ENCODE data around the gene FGF2.
"Not testable (repeated sequence)": the region's sequence is repeated elsewhere in the genome, so short reads cannot be mapped to it uniquely, and the experiment has no call there.

FGF2 gene

GRCh38 chr4:122847931-122848330 is 21.3 kb downstream of the FGF2 start:
- no peaks in the 10 kb centered on the region for H3F3A ChIP-seq (ENCODE audit: control insufficient read depth, insufficient read depth)
- no peaks in the 10 kb centered on the region for H4K20me1 ChIP-seq (ENCODE audit: control insufficient read depth, insufficient read depth, low read depth, low read length)
- no peaks in the 10 kb centered on the region for H3K9me2 ChIP-seq (replicated peaks; ENCODE audit: control insufficient read depth, low read length)
- H3K79me2 ChIP-seq (ENCODE audit: control insufficient read depth, low read length): no peaks in the 10 kb centered on the region
- no peaks in the 10 kb centered on the region for H3K9me3 ChIP-seq (ENCODE audit: control insufficient read depth, insufficient read depth, low read length)
- H3K4me1 ChIP-seq (ENCODE audit: control insufficient read depth, low read length): peaks cover 3% of the 10 kb centered on the region; the same call in 1 of the 2 replicates
- no peak for TF ChIP-seq EZH2phosphoT487 (IDR thresholded peaks at IDR 0.05; ENCODE audit: borderline replicate concordance, low read length)
- TF ChIP-seq CTCF (IDR thresholded peaks at IDR 0.05; ENCODE audit: low read depth, low read length, poor library complexity, severe bottlenecking): no peak
- H3K4me3 ChIP-seq (ENCODE audit: low read length): no peak overlapping the region
- no peaks in the 10 kb centered on the region for H3K36me3 ChIP-seq (ENCODE audit: control insufficient read depth, low read length)
- no peak overlapping the region for H3K27ac ChIP-seq (ENCODE audit: low read depth, low read length)
- no peak overlapping the region for H3K4me2 ChIP-seq (ENCODE audit: low read length)
- H3K27me3 ChIP-seq (ENCODE audit: control insufficient read depth, low read length): no peaks in the 10 kb centered on the region

DNA sequence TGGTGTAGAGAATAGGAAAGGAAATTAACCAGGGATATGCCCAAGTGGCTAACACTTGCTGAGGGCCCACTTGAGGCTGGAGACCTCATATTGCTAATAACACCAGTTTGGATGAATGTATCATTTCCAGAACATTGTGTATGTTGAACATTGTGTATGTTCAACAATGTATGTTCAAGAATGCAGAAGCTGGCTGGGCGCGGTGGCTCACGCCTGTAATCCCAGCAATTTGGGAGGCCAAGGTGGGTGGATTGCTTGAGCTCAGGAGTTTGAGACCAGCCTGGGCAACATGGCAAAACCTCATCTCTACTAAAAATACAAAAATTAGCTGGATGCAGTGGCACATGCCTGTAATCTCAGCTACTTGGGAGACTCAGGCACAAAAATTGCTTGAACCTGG is 23.2 kb downstream of the FGF2 start:
- H3K9me3 ChIP-seq (ENCODE audit: control insufficient read depth, insufficient read depth, low read length); H3K79me2 ChIP-seq (ENCODE audit: control insufficient read depth, low read length); H3K4me1 ChIP-seq (ENCODE audit: control insufficient read depth, low read length); H3K27ac ChIP-seq (ENCODE audit: low read depth, low read length); H4K20me1 ChIP-seq (ENCODE audit: control insufficient read depth, insufficient read depth, low read depth, low read length); H3K27me3 ChIP-seq (ENCODE audit: control insufficient read depth, low read length); H3F3A ChIP-seq (ENCODE audit: control insufficient read depth, insufficient read depth); H3K36me3 ChIP-seq (ENCODE audit: control insufficient read depth, low read length); H3K4me2 ChIP-seq (ENCODE audit: low read length); H3K9me2 ChIP-seq (replicated peaks; ENCODE audit: control insufficient read depth, low read length); H3K4me3 ChIP-seq (ENCODE audit: low read length): not testable (repeated sequence)

DNA sequence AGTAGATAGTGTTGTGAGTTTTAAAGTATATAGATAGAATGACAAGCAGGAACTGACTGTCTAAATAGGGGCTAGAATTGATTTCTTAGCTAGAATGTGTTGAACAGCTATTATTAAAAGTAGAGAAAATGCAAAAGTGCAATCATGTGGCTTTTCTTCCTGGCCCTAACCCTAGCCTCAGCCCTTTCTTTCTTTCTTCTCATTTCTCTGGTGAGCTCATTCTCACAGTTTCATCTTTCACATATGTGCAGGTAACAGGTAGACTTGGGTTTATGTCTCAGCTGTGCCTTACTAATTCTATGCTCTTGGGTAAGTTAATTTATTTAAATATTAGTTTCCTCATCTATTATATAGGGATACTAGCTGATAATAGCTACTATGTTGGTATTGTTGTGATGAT is 24.9 kb downstream of the FGF2 start:
- Histone ChIP-seq H3K4me3 (ENCODE audit: low read length) (no peak overlapping the region), H3K27me3 (ENCODE audit: control insufficient read depth, low read length) (no peaks in the 10 kb centered on the region), H3K4me2 (ENCODE audit: low read length) (no peak overlapping the region), H3K9me3 (ENCODE audit: control insufficient read depth, insufficient read depth, low read length) (no peaks in the 10 kb centered on the region), H3K79me2 (ENCODE audit: control insufficient read depth, low read length) (no peaks in the 10 kb centered on the region), H3F3A (ENCODE audit: control insufficient read depth, insufficient read depth) (no peaks in the 10 kb centered on the region), H3K9me2 (replicated peaks; ENCODE audit: control insufficient read depth, low read length) (no peaks in the 10 kb centered on the region), H4K20me1 (ENCODE audit: control insufficient read depth, insufficient read depth, low read depth, low read length) (no peaks in the 10 kb centered on the region), H3K36me3 (ENCODE audit: control insufficient read depth, low read length) (no peaks in the 10 kb centered on the region), H3K27ac (ENCODE audit: low read depth, low read length) (no peak overlapping the region), H3K4me1 (ENCODE audit: control insufficient read depth, low read length) (no peaks in the 10 kb centered on the region)
- TF ChIP-seq EZH2phosphoT487 (IDR thresholded peaks at IDR 0.05; ENCODE audit: borderline replicate concordance, low read length) (no peak), CTCF (IDR thresholded peaks at IDR 0.05; ENCODE audit: low read depth, low read length, poor library complexity, severe bottlenecking) (no peak)

DNA sequence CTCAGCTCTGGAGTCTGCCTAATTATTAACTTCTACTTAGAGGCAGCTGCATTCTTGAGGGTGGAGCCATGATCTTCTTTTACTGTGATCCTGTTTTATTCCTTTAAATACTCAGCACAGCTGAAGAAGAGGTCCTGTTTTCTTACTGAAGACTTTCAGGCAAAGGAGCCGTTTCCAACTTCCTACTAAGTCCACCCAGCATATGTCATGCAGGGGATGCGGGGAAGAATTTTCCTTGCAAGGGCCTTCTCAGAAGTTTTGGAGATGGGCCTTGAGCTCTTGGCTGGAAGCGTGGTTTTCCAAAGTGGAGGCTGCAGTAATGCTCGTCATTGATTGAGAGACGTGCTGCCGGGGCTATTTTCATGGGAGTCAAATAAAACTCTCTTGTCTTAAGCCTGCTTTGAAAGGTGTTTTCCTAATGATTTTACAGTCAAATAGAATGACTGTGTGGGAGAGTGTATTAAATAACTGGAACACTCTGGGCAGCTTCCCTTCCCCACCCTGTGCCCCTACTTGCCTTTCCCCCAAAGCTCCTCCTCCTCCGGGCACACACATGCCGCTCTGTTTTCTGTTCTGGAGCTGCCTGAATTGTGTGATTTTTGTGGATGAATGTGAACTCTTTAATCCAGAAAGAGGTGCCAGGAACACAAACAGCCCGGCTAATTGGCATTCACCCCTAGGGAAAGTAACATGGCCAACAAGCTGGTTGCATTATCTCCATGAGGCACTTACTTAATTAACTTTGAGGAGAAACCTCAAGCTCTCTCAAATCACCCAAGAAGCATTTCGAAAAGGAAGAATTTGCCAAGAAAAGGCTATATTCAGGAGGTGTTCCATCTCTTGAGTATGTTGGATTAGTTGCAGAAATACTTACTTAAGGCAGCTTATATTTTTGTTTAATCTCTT is 28.1 kb downstream of the FGF2 start:
- Histone ChIP-seq H3K27ac (ENCODE audit: low read depth, low read length) (no peak overlapping the region), H3K9me2 (replicated peaks; ENCODE audit: control insufficient read depth, low read length) (no peaks in the 10 kb centered on the region), H3K9me3 (ENCODE audit: control insufficient read depth, insufficient read depth, low read length) (no peaks in the 10 kb centered on the region), H3K27me3 (ENCODE audit: control insufficient read depth, low read length) (no peaks in the 10 kb centered on the region), H4K20me1 (ENCODE audit: control insufficient read depth, insufficient read depth, low read depth, low read length) (no peaks in the 10 kb centered on the region), H3K79me2 (ENCODE audit: control insufficient read depth, low read length) (no peaks in the 10 kb centered on the region), H3K4me1 (ENCODE audit: control insufficient read depth, low read length) (no peaks in the 10 kb centered on the region), H3K4me3 (ENCODE audit: low read length) (no peak overlapping the region), H3F3A (ENCODE audit: control insufficient read depth, insufficient read depth) (no peaks in the 10 kb centered on the region), H3K36me3 (ENCODE audit: control insufficient read depth, low read length) (no peaks in the 10 kb centered on the region), H3K4me2 (ENCODE audit: low read length) (no peak overlapping the region)
- TF ChIP-seq CTCF (IDR thresholded peaks at IDR 0.05; ENCODE audit: low read depth, low read length, poor library complexity, severe bottlenecking) (no peak), EZH2phosphoT487 (IDR thresholded peaks at IDR 0.05; ENCODE audit: borderline replicate concordance, low read length) (no peak)

Measured in DOHH2 (cell line).